CD14-positive monocyte (primary cell): ENCODE data around the gene MAP3K1. TPM values are rescaled to one million over a fixed set of nuclear protein-coding genes. Genes with fewer than 3 reads are reported as not detected.

Experiments used
- DNase-seq, 3 donors: peaks; one replicate each; pipeline ENCODE4 v3.0.0-alpha.2; 2011 to 2022
- H2AFZ ChIP-seq: 2 replicates; pipeline ENCODE4 v1.6.0; 2012; ENCODE audit warnings: mild to moderate bottlenecking, low read depth, low read length, inconsistent platforms; ENCODE audit not compliant: insufficient read depth, poor library complexity, severe bottlenecking
- H3K27ac ChIP-seq, 2 donors: 1 replicate in 1 of 2; 2 replicates in 1 of 2; pipeline ENCODE4 v1.5.1; 2012 to 2013; ENCODE audit warnings: low read length in 2 of 2, control low read depth in 1 of 2, inconsistent platforms in 1 of 2, low read depth in 1 of 2, mild to moderate bottlenecking in 1 of 2
- H3K27me3 ChIP-seq, 2 donors: one replicate each; pipeline versions ENCODE4 v1.6.0 to v1.6.1; 2011 to 2013; ENCODE audit warnings: low read length in 2 of 2; ENCODE audit not compliant: control insufficient read depth in 2 of 2, insufficient read depth in 2 of 2
- H3K36me3 ChIP-seq, 2 donors: replicated peaks in 1 of 2; 1 replicate in 1 of 2; 2 replicates in 1 of 2; pipeline versions ENCODE4 v1.5.1 to v1.6.1; 2012 to 2013; ENCODE audit warnings: low read length in 2 of 2, control low read depth in 1 of 2, inconsistent platforms in 1 of 2, mild to moderate bottlenecking in 1 of 2; ENCODE audit not compliant: insufficient read depth in 2 of 2, control insufficient read depth in 1 of 2
- H3K4me1 ChIP-seq, 2 donors: 1 replicate in 1 of 2; 2 replicates in 1 of 2; pipeline versions ENCODE4 v1.5.1 to v1.6.1; 2012 to 2013; ENCODE audit warnings: low read length in 2 of 2, control low read depth in 1 of 2, inconsistent platforms in 1 of 2, mild to moderate bottlenecking in 1 of 2, moderate library complexity in 1 of 2; ENCODE audit not compliant: insufficient read depth in 2 of 2, control insufficient read depth in 1 of 2
- H3K4me2 ChIP-seq: replicated peaks from 2 replicates; pipeline ENCODE3; 2012; ENCODE audit warnings: low read length, moderate library complexity, mild to moderate bottlenecking; ENCODE audit not compliant: poor library complexity, severe bottlenecking; ENCODE audit errors: extremely low read depth
- H3K4me3 ChIP-seq, 3 experiments: fragments of 200-600 bp in 1 of 3; sonication (generic) in 1 of 3; replicated peaks in 1 of 3; 1 replicate in 2 of 3; 2 replicates in 1 of 3; pipeline ENCODE4 v1.5.1; 2011 to 2013; ENCODE audit warnings: low read length in 3 of 3, mild to moderate bottlenecking in 3 of 3, control low read depth in 2 of 3, low read depth in 2 of 3, inconsistent platforms in 1 of 3, moderate library complexity in 1 of 3
- H3K79me2 ChIP-seq: 2 replicates; pipeline ENCODE4 v1.6.0; 2012; ENCODE audit warnings: mild to moderate bottlenecking, control low read depth, inconsistent platforms, low read length, moderate library complexity; ENCODE audit not compliant: insufficient read depth
- H3K9ac ChIP-seq: 2 replicates; pipeline ENCODE4 v1.6.0; 2017; ENCODE audit warnings: low read length, mild to moderate bottlenecking; ENCODE audit not compliant: insufficient read depth, poor library complexity, severe bottlenecking
- H3K9me3 ChIP-seq, 2 donors: replicated peaks in 1 of 2; 1 replicate in 1 of 2; 2 replicates in 1 of 2; pipeline versions ENCODE4 v1.5.1 to v1.6.1; 2012 to 2013; ENCODE audit warnings: low read length in 2 of 2, control low read depth in 1 of 2; ENCODE audit not compliant: control insufficient read depth in 1 of 2, insufficient read depth in 1 of 2
- H4K20me1 ChIP-seq: 2 replicates; pipeline ENCODE4 v1.6.0; 2012; ENCODE audit warnings: mild to moderate bottlenecking, low read length, control low read depth, moderate library complexity; ENCODE audit not compliant: insufficient read depth
- H3K27ac Mint-ChIP-seq, 7 donors: one replicate each; pipeline ENCODE4 v1.8.0; 2020; ENCODE audit warnings: mild to moderate bottlenecking in 7 of 7, mixed read lengths in 7 of 7, moderate library complexity in 6 of 7, inconsistent platforms in 2 of 7
- H3K27me3 Mint-ChIP-seq, 3 donors: one replicate each; pipeline ENCODE4 v1.8.0; 2021 to 2022; ENCODE audit warnings: low read depth in 3 of 3, mild to moderate bottlenecking in 3 of 3, mixed read lengths in 3 of 3, moderate library complexity in 3 of 3, inconsistent platforms in 1 of 3
- H3K36me3 Mint-ChIP-seq, 2 donors: one replicate each; pipeline ENCODE4 v1.8.0; 2020; ENCODE audit warnings: mixed read lengths in 2 of 2, inconsistent platforms in 1 of 2, mild to moderate bottlenecking in 1 of 2
- H3K4me1 Mint-ChIP-seq: one replicate; pipeline ENCODE4 v1.8.0; 2020; ENCODE audit warnings: mild to moderate bottlenecking, mixed read lengths
- H3K4me3 Mint-ChIP-seq, 2 donors: one replicate each; pipeline ENCODE4 v1.8.0; 2020; ENCODE audit warnings: mild to moderate bottlenecking in 2 of 2, mixed read lengths in 2 of 2, moderate library complexity in 1 of 2
- H3K9me3 Mint-ChIP-seq, 7 donors: one replicate each; pipeline ENCODE4 v1.8.0; 2020 to 2022; ENCODE audit warnings: mixed read lengths in 7 of 7, mild to moderate bottlenecking in 6 of 7, moderate library complexity in 6 of 7, inconsistent platforms in 2 of 7
- WGBS: methylation state at CpG from one replicate; pipeline ENCODE4 v1.1.5; 2013; ENCODE audit warnings: missing lambda C conversion rate; ENCODE audit not compliant: insufficient coverage; 5-methylcytosine and 5-hydroxymethylcytosine counted together
- intact Hi-C, 2 donors: fragments of 100-400 bp; cut with micrococcal nuclease; formaldehyde crosslinking; loops; one replicate each; pipeline versions ENCODE4 v1.15.0 to v1.15.1; 2023
- polyA plus RNA-seq, 3 donors: library from polyadenylated mRNA; depleted of rRNA in 1 of 3; unstranded in 2 of 3; stranded (reverse) in 1 of 3; fragments of 300-500 nt in 2 of 3; fragments of >200 nt in 1 of 3; fragmentation: Illumina TruSeq in 2 of 3; gene quantifications; 1 replicate in 2 of 3; 2 replicates in 1 of 3; pipeline ENCODE4 v1.2.3, GENCODE V29; 2012 to 2021
- TF ChIP-seq, protein P1 (sequence below): fragments of 200-600 bp; IDR thresholded peaks from one replicate; pipeline ENCODE4 v1.8.0; 2022; ENCODE audit warnings: antibody characterized with exemption, mild to moderate bottlenecking

Gene MAP3K1
- polyA plus RNA-seq, 3 donors, result 44.7 to 62.1 (median 45.6) TPM

DNA sequence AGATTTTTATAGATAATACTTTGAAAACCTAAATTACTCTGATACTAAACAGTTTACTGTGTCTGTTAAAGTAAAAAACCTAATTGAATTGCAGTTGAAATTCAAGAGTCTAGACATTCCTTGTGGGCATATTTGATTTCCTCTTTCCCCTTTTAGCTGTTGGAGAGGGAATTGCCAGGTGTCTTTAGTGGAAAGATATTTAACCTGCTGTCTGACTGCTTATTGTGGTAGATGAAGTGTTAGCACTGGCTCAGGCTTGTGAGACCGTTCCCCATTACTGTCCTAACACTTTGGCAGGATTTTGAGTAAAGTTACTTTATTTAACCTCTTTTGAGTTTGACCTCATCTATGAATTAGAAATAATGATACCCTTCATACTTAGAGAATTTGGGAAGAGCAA, 16.4 kb downstream of the MAP3K1 start:
- H3K4me1 ChIP-seq, result peaks cover 54 to 83% of the 10 kb centered on the region in 2 donors
- H2AFZ ChIP-seq, result no peak overlapping the region
- H3K4me3 ChIP-seq, result no peak overlapping the region
- peaks cover 3 to 9% of the 10 kb centered on the region in 2 donors for H3K36me3 ChIP-seq
- H4K20me1 ChIP-seq, result peaks cover 100% of the 10 kb centered on the region
- no peak overlapping the region for H3K9ac ChIP-seq
- peak overlapping the region in 5 of 7 donors; percentile 33 to 86 (median 36) for H3K27ac Mint-ChIP-seq
- peaks cover 0 to 4% (median 0%) of the 10 kb centered on the region in 3 donors for H3K27me3 Mint-ChIP-seq
- H3K36me3 Mint-ChIP-seq, result peaks cover 24 to 29% of the 10 kb centered on the region in 2 donors
- H3K4me3 Mint-ChIP-seq, result no peak overlapping the region
- no CpG with 5 or more reads among the region's 1 CpG for WGBS
- peak overlapping the region in 1 of 2 donors; percentile 59 for H3K27ac ChIP-seq
- intact Hi-C loops, result no loop called here
- DNase-seq, result no peak
- no peaks in the 10 kb centered on the region for H3K27me3 ChIP-seq
- H3K9me3 ChIP-seq, result no peaks in the 10 kb centered on the region
- peaks cover 84% of the 10 kb centered on the region for H3K4me1 Mint-ChIP-seq
- peaks cover 100% of the 10 kb centered on the region for H3K79me2 ChIP-seq
- H3K9me3 Mint-ChIP-seq, result peaks cover 0 to 2% (median 0%) of the 10 kb centered on the region in 7 donors
- H3K4me2 ChIP-seq, result no peak overlapping the region
- TF ChIP-seq, protein P1, sequence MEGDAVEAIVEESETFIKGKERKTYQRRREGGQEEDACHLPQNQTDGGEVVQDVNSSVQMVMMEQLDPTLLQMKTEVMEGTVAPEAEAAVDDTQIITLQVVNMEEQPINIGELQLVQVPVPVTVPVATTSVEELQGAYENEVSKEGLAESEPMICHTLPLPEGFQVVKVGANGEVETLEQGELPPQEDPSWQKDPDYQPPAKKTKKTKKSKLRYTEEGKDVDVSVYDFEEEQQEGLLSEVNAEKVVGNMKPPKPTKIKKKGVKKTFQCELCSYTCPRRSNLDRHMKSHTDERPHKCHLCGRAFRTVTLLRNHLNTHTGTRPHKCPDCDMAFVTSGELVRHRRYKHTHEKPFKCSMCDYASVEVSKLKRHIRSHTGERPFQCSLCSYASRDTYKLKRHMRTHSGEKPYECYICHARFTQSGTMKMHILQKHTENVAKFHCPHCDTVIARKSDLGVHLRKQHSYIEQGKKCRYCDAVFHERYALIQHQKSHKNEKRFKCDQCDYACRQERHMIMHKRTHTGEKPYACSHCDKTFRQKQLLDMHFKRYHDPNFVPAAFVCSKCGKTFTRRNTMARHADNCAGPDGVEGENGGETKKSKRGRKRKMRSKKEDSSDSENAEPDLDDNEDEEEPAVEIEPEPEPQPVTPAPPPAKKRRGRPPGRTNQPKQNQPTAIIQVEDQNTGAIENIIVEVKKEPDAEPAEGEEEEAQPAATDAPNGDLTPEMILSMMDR, result no peak

DNA sequence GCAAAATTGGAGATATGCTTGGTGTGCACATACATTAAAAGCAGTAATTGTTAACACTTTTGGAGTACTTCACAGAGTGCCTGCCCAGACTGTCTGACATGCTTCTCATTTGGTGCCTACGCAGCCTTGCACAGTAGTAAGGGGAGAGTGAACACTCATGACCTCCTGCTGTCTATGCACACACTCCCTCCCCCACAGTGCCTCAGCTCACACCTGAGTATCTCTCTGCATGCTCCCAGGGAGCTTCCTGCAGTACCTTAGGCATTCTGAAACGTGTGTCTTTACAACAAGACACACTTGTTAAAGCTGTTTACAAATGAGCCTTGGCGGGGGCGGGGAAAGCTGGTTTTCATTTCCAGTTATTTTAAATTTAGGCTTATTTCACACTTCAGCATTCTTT, 18.0 kb downstream of the MAP3K1 start:
- Histone ChIP-seq H3K27me3 (no peaks in the 10 kb centered on the region), H3K9ac (no peak overlapping the region), H3K36me3 (peaks cover 0 to 6% of the 10 kb centered on the region in 2 donors), H3K4me2 (peak overlapping the region; percentile 1), H3K9me3 (no peaks in the 10 kb centered on the region), H2AFZ (no peak overlapping the region), H3K4me3 (no peak overlapping the region), H4K20me1 (peaks cover 100% of the 10 kb centered on the region), H3K4me1 (peaks cover 55 to 83% of the 10 kb centered on the region in 2 donors), H3K27ac (peak overlapping the region in 1 of 2 donors; percentile 46), H3K79me2 (peaks cover 100% of the 10 kb centered on the region)
- H3K4me1 Mint-ChIP-seq, result peaks cover 85% of the 10 kb centered on the region
- TF ChIP-seq, protein P1, result no peak
- H3K27me3 Mint-ChIP-seq, result peaks cover 0 to 4% (median 0%) of the 10 kb centered on the region in 3 donors
- 67% methylated on average over 1 of the region's 4 CpGs for WGBS
- no peak overlapping the region for H3K4me3 Mint-ChIP-seq
- peak overlapping the region in 5 of 7 donors; percentile 7 to 73 (median 11) for H3K27ac Mint-ChIP-seq
- peaks cover 0 to 2% (median 0%) of the 10 kb centered on the region in 7 donors for H3K9me3 Mint-ChIP-seq
- peaks cover 16 to 27% of the 10 kb centered on the region in 2 donors for H3K36me3 Mint-ChIP-seq
- DNase-seq, result no peak
- intact Hi-C loops, result no loop called here
